SK-N-SH (cell line): ENCODE results near the gene PLEKHG3. TPM values are rescaled to one million over a fixed set of nuclear protein-coding genes. Genes with fewer than 3 reads are reported as not detected.

ENCODE experiments used
- CTCF ChIA-PET: fragments of 300-600, 350-600 bp; formaldehyde crosslinking; extraction: SDS; loops from one replicate; lab custom pipeline; 2021; lab: Yijun Ruan, JAX
- POLR2A ChIA-PET: fragments of 350-600 bp; sonication (Branson Sonifier 250); formaldehyde crosslinking; extraction: SDS; loops from one replicate; lab custom pipeline; 2020; ENCODE audit warnings: antibody characterized with exemption, inconsistent platforms; lab: Yijun Ruan, JAX
- DNase-seq: peaks from one replicate; pipeline ENCODE4 v3.0.0; 2012
- H2AFZ ChIP-seq: fragments of 200-600 bp; sonication (generic); 2 replicates; pipeline ENCODE4 v1.8.1; 2016; ENCODE audit warnings: antibody characterized with exemption, mild to moderate bottlenecking, low read depth
- H3F3A ChIP-seq: fragments of 200-600 bp; sonication (generic); replicated peaks from 2 replicates; pipeline ENCODE3; 2016; ENCODE audit warnings: antibody characterized with exemption, mild to moderate bottlenecking; ENCODE audit not compliant: insufficient read depth
- H3K27ac ChIP-seq, 2 experiments: fragments of 200-500 bp in 1 of 2; fragments of 200-600 bp in 1 of 2; sonication (Bioruptor generic) in 1 of 2; sonication (generic), shearing (Covaris generic) in 1 of 2; 2 replicates each; pipeline versions ENCODE4 v1.5.1 to v1.6.1; 2014 to 2016; ENCODE audit warnings: low read depth in 2 of 2, inconsistent platforms in 1 of 2, low read length in 1 of 2, mild to moderate bottlenecking in 1 of 2, mixed read lengths in 1 of 2
- H3K27me3 ChIP-seq: fragments of 200-600 bp; sonication (generic), shearing (Covaris generic); 2 replicates; pipeline ENCODE4 v1.6.1; 2016; ENCODE audit warnings: mixed run types; ENCODE audit not compliant: insufficient read depth
- H3K36me3 ChIP-seq, 2 experiments: fragments of 200-500 bp in 1 of 2; fragments of 200-600 bp in 1 of 2; sonication (Bioruptor generic) in 1 of 2; sonication (generic) in 1 of 2; replicated peaks in 1 of 2; 2 replicates each; pipeline versions ENCODE3 to v1.5.1; 2014 to 2016; ENCODE audit warnings: low read length in 1 of 2, mild to moderate bottlenecking in 1 of 2; ENCODE audit not compliant: insufficient read depth in 2 of 2, control insufficient read depth in 1 of 2
- H3K4me1 ChIP-seq, 2 experiments: fragments of 200-500 bp in 1 of 2; fragments of 200-600 bp in 1 of 2; sonication (Bioruptor generic) in 1 of 2; sonication (generic), shearing (Covaris generic) in 1 of 2; 2 replicates each; pipeline versions ENCODE4 v1.5.1 to v1.6.1; 2014 to 2016; ENCODE audit warnings: low read depth in 1 of 2, low read length in 1 of 2, mixed run types in 1 of 2; ENCODE audit not compliant: insufficient read depth in 2 of 2, control insufficient read depth in 1 of 2
- H3K4me2 ChIP-seq: fragments of 200-600 bp; sonication (generic), shearing (Covaris generic); 2 replicates; pipeline ENCODE4 v1.6.1; 2017; ENCODE audit warnings: mixed run types
- H3K4me3 ChIP-seq, 2 experiments: fragments of 200-500 bp in 1 of 2; fragments of 200-600 bp in 1 of 2; sonication (Bioruptor generic) in 1 of 2; sonication (generic), shearing (Covaris generic) in 1 of 2; 2 replicates each; pipeline versions ENCODE4 v1.5.1 to v1.8.1; 2014 to 2016; ENCODE audit warnings: low read depth in 2 of 2, inconsistent platforms in 1 of 2, low read length in 1 of 2, mild to moderate bottlenecking in 1 of 2, mixed read lengths in 1 of 2, moderate library complexity in 1 of 2
- H3K79me2 ChIP-seq: fragments of 200-600 bp; sonication (generic); 2 replicates; pipeline ENCODE4 v1.8.1; 2017; ENCODE audit warnings: mild to moderate bottlenecking; ENCODE audit not compliant: insufficient read depth
- H3K9ac ChIP-seq: fragments of 200-600 bp; sonication (generic); 2 replicates; pipeline ENCODE4 v1.6.1; 2017; ENCODE audit warnings: mixed run types
- H3K9me2 ChIP-seq: fragments of 200-600 bp; sonication (generic); 2 replicates; pipeline ENCODE4 v1.6.1; 2017; ENCODE audit warnings: mixed run types
- H3K9me3 ChIP-seq: fragments of 200-600 bp; sonication (generic); 2 replicates; pipeline ENCODE4 v1.6.1; 2017; ENCODE audit warnings: mixed run types, mild to moderate bottlenecking, moderate library complexity
- H4K20me1 ChIP-seq: fragments of 200-600 bp; sonication (generic); 2 replicates; pipeline ENCODE4 v1.6.1; 2017; ENCODE audit warnings: mild to moderate bottlenecking, mixed run types; ENCODE audit not compliant: insufficient read depth
- CHD2 ChIP-seq: fragments of 150-350 bp; IDR thresholded peaks from 2 replicates; pipeline ENCODE4 v1.6.1; 2018; ENCODE audit warnings: low read length; ENCODE audit not compliant: partially characterized antibody
- CTCF ChIP-seq: fragments of 200-600 bp; sonication (generic); IDR thresholded peaks from 2 replicates; pipeline ENCODE4 v1.6.1; 2017; ENCODE audit warnings: antibody characterized with exemption, mild to moderate bottlenecking, moderate library complexity
- ELF1 ChIP-seq: IDR thresholded peaks from 2 replicates; pipeline ENCODE4 v1.4.0; 2012
- EZH2phosphoT487 ChIP-seq: fragments of 200-600 bp; sonication (generic); IDR thresholded peaks from 2 replicates; pipeline ENCODE4 v1.6.1; 2017; ENCODE audit warnings: low read depth, mixed run types, mild to moderate bottlenecking, antibody characterized with exemption, moderate library complexity, borderline replicate concordance
- FOSL2 ChIP-seq: IDR thresholded peaks from 2 replicates; pipeline ENCODE4 v1.4.0; 2012; ENCODE audit warnings: low read depth, mild to moderate bottlenecking, moderate library complexity, borderline replicate concordance
- FOXJ3 ChIP-seq: sonication (generic); formaldehyde crosslinking; IDR thresholded peaks from 2 replicates; pipeline ENCODE4 v1.5.1; 2020; ENCODE audit warnings: mild to moderate bottlenecking, missing genetic modification reagents
- FOXM1 ChIP-seq: IDR thresholded peaks from 2 replicates; pipeline ENCODE4 v1.4.0; 2012; ENCODE audit warnings: low read depth, mild to moderate bottlenecking
- GABPA ChIP-seq: IDR thresholded peaks from 2 replicates; pipeline ENCODE4 v1.4.0; 2012; ENCODE audit warnings: low read depth, mild to moderate bottlenecking
- IRF3 ChIP-seq: fragments of 150-350 bp; IDR thresholded peaks from 2 replicates; pipeline ENCODE4 v1.6.1; 2016; ENCODE audit warnings: mild to moderate bottlenecking, low read depth, low read length
- JUND ChIP-seq: IDR thresholded peaks from 2 replicates; pipeline ENCODE4 v1.4.0; 2012
- NFIC ChIP-seq: IDR thresholded peaks from 2 replicates; pipeline ENCODE4 v1.4.0; 2012; ENCODE audit warnings: borderline replicate concordance
- PBX3 ChIP-seq: IDR thresholded peaks from 2 replicates; pipeline ENCODE4; 2012
- RAD21 ChIP-seq: IDR thresholded peaks from 2 replicates; pipeline ENCODE4 v1.6.1; 2012; ENCODE audit warnings: mild to moderate bottlenecking, low read length
- RXRA ChIP-seq: IDR thresholded peaks from 2 replicates; pipeline ENCODE4 v1.4.0; 2012; ENCODE audit warnings: low read depth, mild to moderate bottlenecking, borderline replicate concordance
- TAF1 ChIP-seq: IDR thresholded peaks from 2 replicates; pipeline ENCODE4 v1.6.1; 2012; ENCODE audit warnings: low read depth, mild to moderate bottlenecking, low read length, moderate library complexity, borderline replicate concordance
- USF1 ChIP-seq: IDR thresholded peaks from 2 replicates; pipeline ENCODE4 v1.4.0; 2012; ENCODE audit warnings: low read depth, borderline replicate concordance
- USF2 ChIP-seq: fragments of 150-350 bp; IDR thresholded peaks from 2 replicates; pipeline ENCODE4 v1.6.1; 2017; ENCODE audit warnings: antibody characterized with exemption, low read length, low read depth, borderline replicate concordance
- YY1 ChIP-seq: IDR thresholded peaks from 2 replicates; pipeline ENCODE4 v1.4.0; 2012; ENCODE audit warnings: low read depth, mild to moderate bottlenecking
- ZBTB33 ChIP-seq: IDR thresholded peaks from 2 replicates; pipeline ENCODE4 v1.4.0; 2012; ENCODE audit warnings: low read depth, borderline replicate concordance
- WGBS: methylation state at CpG from one replicate; pipeline ENCODE4 v1.1.6; 2017; ENCODE audit warnings: low lambda C conversion rate; 5-methylcytosine and 5-hydroxymethylcytosine counted together
- polyA plus RNA-seq, 3 experiments: library from polyadenylated mRNA; depleted of rRNA; stranded (reverse); fragments of >200 nt; gene quantifications; 2 replicates each; pipeline ENCODE4 v1.2.3, GENCODE V29; 2012

PLEKHG3 gene
- polyA plus RNA-seq, 1 of the 3 experiments (the other 2 are of a cell fraction): 5.1 TPM

- no peak overlapping the region for H3K27ac ChIP-seq
- no peak for DNase-seq
- ChIA-PET CTCF (interaction anchor here (0.8 to 1.9 kb wide), 3 partner anchors 14 to 76 kb away, joined by 3 to 4 read pairs (median 3); no protein-coding TSS in a partner anchor), POLR2A (no interaction called here)
- H3F3A ChIP-seq: no peaks in the 10 kb centered on the region
- H3K27me3 ChIP-seq: peaks cover 6% of the 10 kb centered on the region; the same call in 1 of the 2 replicates
- 63% methylated on average over 6 of the region's 7 CpGs for WGBS
- peaks cover 0 to 13% of the 10 kb centered on the region in 2 experiments; a peak in 1 of 4 replicates for H3K4me1 ChIP-seq
- H3K9ac ChIP-seq: no peak overlapping the region
- H3K4me2 ChIP-seq: no peak overlapping the region
- H3K9me2 ChIP-seq: no peaks in the 10 kb centered on the region
- H3K4me3 ChIP-seq: no peak overlapping the region
- no peaks in the 10 kb centered on the region for H3K79me2 ChIP-seq
- no peak overlapping the region for H2AFZ ChIP-seq
- no peaks in the 10 kb centered on the region for H3K36me3 ChIP-seq
- H3K9me3 ChIP-seq: no peaks in the 10 kb centered on the region
- TF ChIP-seq IRF3 (no peak), GABPA (no peak), NFIC (no peak), FOXM1 (no peak), PBX3 (no peak), RAD21 (no peak), EZH2phosphoT487 (no peak), JUND (no peak), FOXJ3 (CRISPR knock-in tag) (no peak), FOSL2 (no peak), USF1 (no peak), CHD2 (no peak), RXRA (no peak), CTCF (no peak), YY1 (no peak), ZBTB33 (no peak), TAF1 (no peak), USF2 (no peak), ELF1 (no peak)
- TF ChIP-seq, all 33 proteins: peak for 0
- no peaks in the 10 kb centered on the region for H4K20me1 ChIP-seq
These were observed 15.4 kb upstream of the PLEKHG3 start for GRCh38 chr14:64688811-64689281.
